Brain microvascular endothelial cell (primary cell): ENCODE results near the gene HCN2.

ENCODE experiments used
- DNase-seq: peaks from one replicate; pipeline ENCODE4 v3.0.0-alpha.2; 2020
- H3K27ac ChIP-seq: fragments of 250-450 bp; sonication (Bioruptor Pico); 2 replicates; pipeline ENCODE4 v1.5.1; 2020; ENCODE audit warnings: mild to moderate bottlenecking, moderate library complexity
- H3K27me3 ChIP-seq: fragments of 250-450 bp; sonication (Bioruptor Pico); replicated peaks from 2 replicates; pipeline ENCODE4 v1.5.1; 2020; ENCODE audit warnings: mild to moderate bottlenecking
- H3K36me3 ChIP-seq: fragments of 250-450 bp; sonication (Bioruptor Pico); replicated peaks from 2 replicates; pipeline ENCODE4 v1.5.1; 2020; ENCODE audit warnings: mild to moderate bottlenecking
- H3K4me3 ChIP-seq: 2 replicates; pipeline ENCODE4 v1.5.1; 2011; ENCODE audit warnings: low read depth, mild to moderate bottlenecking, control low read depth, low read length, moderate library complexity
- in situ Hi-C: cut with HindIII; loops from 2 replicates; pipeline ENCODE4 v1.10.0; 2017; ENCODE audit warnings: low sequenced_read_pairs, low pct_ligation_motif_present
- TF ChIP-seq, protein P1 (sequence below): IDR thresholded peaks from 2 replicates; pipeline ENCODE4 v1.5.1; 2011; ENCODE audit warnings: low read depth, mild to moderate bottlenecking, moderate library complexity, low read length, control low read depth, inconsistent platforms; ENCODE audit errors: missing control alignments

Gene HCN2

DNA sequence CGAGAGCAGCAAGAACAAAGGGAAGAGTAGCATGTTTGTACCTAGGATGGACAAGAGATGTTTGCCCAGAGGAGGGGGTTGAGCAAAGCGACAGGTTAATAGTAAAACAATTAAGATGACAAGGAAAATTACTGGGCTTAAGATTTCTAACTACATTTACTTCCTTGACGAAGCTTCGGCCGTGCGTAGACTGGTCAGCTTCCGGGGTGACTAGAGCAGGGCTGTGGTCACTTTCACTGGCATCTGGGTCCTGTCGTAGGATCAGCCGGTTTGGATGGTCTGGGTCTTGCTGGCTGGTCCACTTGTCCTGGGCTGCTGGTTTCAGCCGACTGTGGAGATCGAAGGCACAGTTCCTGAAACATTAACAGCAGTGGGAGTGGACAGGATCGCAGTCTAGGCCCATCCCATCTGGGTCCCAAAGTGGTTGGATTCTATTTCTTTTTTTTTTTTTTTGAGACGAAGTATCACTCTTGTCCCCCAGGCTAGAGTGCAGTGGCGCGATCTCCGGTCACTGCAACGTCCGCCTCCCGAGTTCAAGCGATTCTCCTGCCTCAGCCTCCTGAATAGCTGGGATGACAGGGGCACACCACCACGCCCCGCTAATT, 22.3 kb upstream of the HCN2 start:
- Histone ChIP-seq H3K4me3 (no peak overlapping the region), H3K27me3 (no peaks in the 10 kb centered on the region), H3K27ac (no peak overlapping the region), H3K36me3 (no peaks in the 10 kb centered on the region)
- in situ Hi-C loops: no loop called here
- no peak for DNase-seq
- TF ChIP-seq, protein P1, sequence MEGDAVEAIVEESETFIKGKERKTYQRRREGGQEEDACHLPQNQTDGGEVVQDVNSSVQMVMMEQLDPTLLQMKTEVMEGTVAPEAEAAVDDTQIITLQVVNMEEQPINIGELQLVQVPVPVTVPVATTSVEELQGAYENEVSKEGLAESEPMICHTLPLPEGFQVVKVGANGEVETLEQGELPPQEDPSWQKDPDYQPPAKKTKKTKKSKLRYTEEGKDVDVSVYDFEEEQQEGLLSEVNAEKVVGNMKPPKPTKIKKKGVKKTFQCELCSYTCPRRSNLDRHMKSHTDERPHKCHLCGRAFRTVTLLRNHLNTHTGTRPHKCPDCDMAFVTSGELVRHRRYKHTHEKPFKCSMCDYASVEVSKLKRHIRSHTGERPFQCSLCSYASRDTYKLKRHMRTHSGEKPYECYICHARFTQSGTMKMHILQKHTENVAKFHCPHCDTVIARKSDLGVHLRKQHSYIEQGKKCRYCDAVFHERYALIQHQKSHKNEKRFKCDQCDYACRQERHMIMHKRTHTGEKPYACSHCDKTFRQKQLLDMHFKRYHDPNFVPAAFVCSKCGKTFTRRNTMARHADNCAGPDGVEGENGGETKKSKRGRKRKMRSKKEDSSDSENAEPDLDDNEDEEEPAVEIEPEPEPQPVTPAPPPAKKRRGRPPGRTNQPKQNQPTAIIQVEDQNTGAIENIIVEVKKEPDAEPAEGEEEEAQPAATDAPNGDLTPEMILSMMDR: no peak

DNA sequence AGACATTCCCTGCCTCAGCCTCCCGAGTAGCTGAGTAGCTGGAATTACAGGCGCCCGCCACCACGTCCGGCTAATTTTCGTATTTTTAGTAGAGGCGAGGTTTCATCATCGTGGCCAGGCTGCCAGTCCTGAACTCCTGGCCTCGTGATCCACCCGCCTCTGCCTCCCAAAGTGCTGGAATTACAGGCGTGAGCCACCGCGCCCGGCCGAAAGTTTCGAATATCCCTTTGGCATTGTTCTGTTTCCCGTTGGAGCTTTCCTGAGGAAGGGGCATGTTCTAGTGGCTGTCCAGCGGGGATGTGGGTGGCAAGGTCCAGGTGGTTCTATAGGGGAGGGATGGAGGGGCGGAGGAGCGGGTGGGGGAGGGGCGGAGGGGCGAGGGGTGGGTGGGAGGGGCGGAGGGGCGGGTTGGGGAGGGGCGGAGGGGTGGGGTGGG, 19.4 kb upstream of the HCN2 start:
- DNase-seq: no peak
- no peak overlapping the region for H3K27ac ChIP-seq
- no peaks in the 10 kb centered on the region for H3K36me3 ChIP-seq
- TF ChIP-seq, protein P1: no peak
- in situ Hi-C loops: no loop called here
- H3K27me3 ChIP-seq: no peaks in the 10 kb centered on the region
- H3K4me3 ChIP-seq: no peak overlapping the region

DNA sequence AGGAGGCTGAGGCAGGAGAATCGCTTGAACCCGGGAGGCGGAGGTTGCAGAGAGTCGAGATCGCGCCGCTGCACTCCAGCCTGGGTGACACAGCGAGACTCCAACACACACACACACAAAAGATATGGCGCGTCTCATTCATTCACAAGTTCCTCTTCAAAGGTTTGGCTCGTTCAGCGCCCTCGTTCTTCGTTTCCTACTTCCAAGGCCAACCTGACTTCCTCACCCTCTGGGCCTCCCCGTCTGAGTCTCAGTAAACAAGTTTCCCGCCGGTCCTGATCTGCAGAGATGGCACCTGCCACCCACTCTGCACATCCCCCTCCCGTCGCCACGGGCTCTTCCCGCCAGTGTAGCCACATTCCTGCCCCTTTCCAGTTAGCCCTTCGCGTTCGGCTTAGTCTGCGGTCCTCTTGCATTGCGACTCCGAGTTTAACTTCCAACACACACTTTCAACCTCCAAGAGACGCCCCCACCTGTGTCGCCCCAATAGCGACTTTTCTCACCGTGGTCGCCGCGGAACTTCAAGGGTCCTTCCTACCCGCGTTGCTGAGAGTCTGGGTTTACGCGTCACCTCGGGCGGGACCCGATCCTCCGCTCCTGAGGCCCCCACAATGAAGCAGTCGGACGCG, 18.6 kb upstream of the HCN2 start:
- Histone ChIP-seq H3K36me3 (no peaks in the 10 kb centered on the region), H3K4me3 (peak overlapping the region; percentile 60), H3K27ac (no peak overlapping the region), H3K27me3 (no peaks in the 10 kb centered on the region)
- DNase-seq: no peak
- in situ Hi-C loops: no loop called here
- TF ChIP-seq, protein P1: no peak

DNA sequence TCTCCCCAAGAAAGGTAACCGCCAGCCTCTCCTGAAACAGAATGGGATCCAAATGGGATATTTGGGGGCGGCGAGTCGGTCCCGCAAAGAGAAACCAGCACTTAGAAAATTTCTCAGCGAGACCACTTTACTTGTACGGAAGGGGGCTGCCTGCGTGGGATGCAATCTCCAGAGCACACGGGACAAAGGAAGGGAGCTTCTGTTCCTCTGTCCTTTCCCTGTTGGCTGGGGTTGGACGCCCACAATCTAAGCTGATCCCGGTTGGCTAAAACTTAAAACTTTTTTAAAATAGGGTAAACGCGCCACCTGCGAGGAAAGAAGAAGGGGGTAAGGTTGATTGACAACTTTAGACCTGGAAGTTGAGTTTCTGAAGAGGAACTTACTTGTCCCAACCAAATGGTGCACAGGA, 18.1 kb upstream of the HCN2 start:
- Histone ChIP-seq H3K4me3 (peak overlapping the region; percentile 60), H3K27me3 (no peaks in the 10 kb centered on the region), H3K27ac (peak overlapping the region; percentile 34), H3K36me3 (no peaks in the 10 kb centered on the region)
- TF ChIP-seq, protein P1: no peak
- in situ Hi-C loops: no loop called here
- DNase-seq: no peak

DNA sequence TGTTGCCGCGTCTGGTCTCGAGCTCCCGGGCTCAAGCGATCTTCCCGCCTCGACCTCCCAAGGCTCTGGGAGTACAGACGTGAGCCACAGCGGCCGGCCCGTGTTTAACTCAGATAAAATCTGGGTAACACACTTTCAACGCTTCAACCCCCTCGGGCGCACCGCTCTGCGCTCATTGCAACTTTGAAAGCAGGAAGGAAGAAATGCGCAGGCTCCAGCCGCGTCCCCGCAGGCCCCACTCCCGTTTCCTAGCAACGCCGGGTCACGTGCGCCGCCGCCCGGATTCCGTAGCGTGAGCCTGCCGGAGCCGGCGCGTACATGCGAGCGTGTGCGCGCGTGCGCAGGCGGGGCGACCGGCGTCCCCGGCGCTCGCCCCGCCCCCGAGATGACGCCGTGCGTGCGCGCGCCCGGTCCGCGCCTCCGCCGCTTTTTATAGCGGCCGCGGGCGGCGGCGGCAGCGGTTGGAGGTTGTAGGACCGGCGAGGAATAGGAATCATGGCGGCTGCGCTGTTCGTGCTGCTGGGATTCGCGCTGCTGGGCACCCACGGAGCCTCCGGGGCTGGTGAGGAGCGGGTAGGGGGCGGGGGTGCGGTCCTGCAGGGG, 17.4 kb upstream of the HCN2 start, which contains the start of gene BSG:
Gene BSG (plus strand): TSS at position 457 of the 603 bp plus-strand sequence. CDS start 39 bp downstream, at position 496.
- TF ChIP-seq, protein P1: no peak
- Histone ChIP-seq H3K36me3 (no peaks in the 10 kb centered on the region), H3K27me3 (no peaks in the 10 kb centered on the region), H3K4me3 (peak within 1 kb of the TSS; percentile 90), H3K27ac (peak within 1 kb of the TSS; percentile 58)
- peak; percentile 93 for DNase-seq
- in situ Hi-C loops: no loop called here
